ENCODE results near the gene CRNKL1.
A peak's percentile ranks its signal among the peaks of the same experiment; 100 is the strongest.

DNA sequence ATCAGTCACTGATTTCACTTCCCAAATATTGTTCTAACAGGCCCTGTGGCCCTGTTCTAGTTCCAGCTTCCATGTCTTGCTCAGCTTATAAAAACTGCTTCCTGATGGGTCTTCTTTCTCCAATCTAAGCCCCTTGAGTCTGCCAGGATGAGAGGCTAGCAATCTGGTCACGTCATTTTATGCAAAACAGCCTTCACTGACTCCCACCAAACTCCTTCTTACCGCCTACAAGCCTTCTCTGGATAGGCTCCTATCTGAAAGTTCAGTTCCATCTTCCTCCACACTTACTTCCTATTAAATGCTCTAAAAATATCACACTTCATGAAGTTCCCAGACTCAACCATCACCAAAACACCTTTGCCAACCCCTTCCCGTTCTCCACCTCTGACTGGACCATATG, 15.5 kb downstream of the CRNKL1 start:
- TF ChIP-seq, protein P1, sequence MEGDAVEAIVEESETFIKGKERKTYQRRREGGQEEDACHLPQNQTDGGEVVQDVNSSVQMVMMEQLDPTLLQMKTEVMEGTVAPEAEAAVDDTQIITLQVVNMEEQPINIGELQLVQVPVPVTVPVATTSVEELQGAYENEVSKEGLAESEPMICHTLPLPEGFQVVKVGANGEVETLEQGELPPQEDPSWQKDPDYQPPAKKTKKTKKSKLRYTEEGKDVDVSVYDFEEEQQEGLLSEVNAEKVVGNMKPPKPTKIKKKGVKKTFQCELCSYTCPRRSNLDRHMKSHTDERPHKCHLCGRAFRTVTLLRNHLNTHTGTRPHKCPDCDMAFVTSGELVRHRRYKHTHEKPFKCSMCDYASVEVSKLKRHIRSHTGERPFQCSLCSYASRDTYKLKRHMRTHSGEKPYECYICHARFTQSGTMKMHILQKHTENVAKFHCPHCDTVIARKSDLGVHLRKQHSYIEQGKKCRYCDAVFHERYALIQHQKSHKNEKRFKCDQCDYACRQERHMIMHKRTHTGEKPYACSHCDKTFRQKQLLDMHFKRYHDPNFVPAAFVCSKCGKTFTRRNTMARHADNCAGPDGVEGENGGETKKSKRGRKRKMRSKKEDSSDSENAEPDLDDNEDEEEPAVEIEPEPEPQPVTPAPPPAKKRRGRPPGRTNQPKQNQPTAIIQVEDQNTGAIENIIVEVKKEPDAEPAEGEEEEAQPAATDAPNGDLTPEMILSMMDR (IDR thresholded peaks at IDR 0.05): no peak
- TF ChIP-seq POLR2AphosphoS5 (IDR thresholded peaks at IDR 0.05; ENCODE audit: low read depth, low read length) (peak; percentile 8; the same call in 1 of the 2 replicates), FOXM1 (IDR thresholded peaks at IDR 0.05; ENCODE audit: low read depth) (no peak), MXI1 (IDR thresholded peaks at IDR 0.05; ENCODE audit: low read depth, low read length) (no peak), TCF12 (IDR thresholded peaks at IDR 0.05) (no peak), MEF2A (IDR thresholded peaks at IDR 0.05; ENCODE audit: borderline replicate concordance, low read depth) (no peak), EZH2phosphoT487 (IDR thresholded peaks at IDR 0.05; ENCODE audit: borderline replicate concordance, low read depth) (no peak)
- TF ChIP-seq, protein P2, sequence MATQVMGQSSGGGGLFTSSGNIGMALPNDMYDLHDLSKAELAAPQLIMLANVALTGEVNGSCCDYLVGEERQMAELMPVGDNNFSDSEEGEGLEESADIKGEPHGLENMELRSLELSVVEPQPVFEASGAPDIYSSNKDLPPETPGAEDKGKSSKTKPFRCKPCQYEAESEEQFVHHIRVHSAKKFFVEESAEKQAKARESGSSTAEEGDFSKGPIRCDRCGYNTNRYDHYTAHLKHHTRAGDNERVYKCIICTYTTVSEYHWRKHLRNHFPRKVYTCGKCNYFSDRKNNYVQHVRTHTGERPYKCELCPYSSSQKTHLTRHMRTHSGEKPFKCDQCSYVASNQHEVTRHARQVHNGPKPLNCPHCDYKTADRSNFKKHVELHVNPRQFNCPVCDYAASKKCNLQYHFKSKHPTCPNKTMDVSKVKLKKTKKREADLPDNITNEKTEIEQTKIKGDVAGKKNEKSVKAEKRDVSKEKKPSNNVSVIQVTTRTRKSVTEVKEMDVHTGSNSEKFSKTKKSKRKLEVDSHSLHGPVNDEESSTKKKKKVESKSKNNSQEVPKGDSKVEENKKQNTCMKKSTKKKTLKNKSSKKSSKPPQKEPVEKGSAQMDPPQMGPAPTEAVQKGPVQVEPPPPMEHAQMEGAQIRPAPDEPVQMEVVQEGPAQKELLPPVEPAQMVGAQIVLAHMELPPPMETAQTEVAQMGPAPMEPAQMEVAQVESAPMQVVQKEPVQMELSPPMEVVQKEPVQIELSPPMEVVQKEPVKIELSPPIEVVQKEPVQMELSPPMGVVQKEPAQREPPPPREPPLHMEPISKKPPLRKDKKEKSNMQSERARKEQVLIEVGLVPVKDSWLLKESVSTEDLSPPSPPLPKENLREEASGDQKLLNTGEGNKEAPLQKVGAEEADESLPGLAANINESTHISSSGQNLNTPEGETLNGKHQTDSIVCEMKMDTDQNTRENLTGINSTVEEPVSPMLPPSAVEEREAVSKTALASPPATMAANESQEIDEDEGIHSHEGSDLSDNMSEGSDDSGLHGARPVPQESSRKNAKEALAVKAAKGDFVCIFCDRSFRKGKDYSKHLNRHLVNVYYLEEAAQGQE (IDR thresholded peaks at IDR 0.05; ENCODE audit: low read depth, low read length): no peak
- TF ChIP-seq, protein P3, sequence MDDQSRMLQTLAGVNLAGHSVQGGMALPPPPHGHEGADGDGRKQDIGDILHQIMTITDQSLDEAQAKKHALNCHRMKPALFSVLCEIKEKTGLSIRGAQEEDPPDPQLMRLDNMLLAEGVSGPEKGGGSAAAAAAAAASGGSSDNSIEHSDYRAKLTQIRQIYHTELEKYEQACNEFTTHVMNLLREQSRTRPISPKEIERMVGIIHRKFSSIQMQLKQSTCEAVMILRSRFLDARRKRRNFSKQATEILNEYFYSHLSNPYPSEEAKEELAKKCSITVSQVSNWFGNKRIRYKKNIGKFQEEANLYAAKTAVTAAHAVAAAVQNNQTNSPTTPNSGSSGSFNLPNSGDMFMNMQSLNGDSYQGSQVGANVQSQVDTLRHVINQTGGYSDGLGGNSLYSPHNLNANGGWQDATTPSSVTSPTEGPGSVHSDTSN (IDR thresholded peaks at IDR 0.05): no peak
- TF ChIP-seq, protein P4, sequence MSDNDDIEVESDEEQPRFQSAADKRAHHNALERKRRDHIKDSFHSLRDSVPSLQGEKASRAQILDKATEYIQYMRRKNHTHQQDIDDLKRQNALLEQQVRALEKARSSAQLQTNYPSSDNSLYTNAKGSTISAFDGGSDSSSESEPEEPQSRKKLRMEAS (IDR thresholded peaks at IDR 0.05; ENCODE audit: low read depth): no peak
- TF ChIP-seq, protein P5, sequence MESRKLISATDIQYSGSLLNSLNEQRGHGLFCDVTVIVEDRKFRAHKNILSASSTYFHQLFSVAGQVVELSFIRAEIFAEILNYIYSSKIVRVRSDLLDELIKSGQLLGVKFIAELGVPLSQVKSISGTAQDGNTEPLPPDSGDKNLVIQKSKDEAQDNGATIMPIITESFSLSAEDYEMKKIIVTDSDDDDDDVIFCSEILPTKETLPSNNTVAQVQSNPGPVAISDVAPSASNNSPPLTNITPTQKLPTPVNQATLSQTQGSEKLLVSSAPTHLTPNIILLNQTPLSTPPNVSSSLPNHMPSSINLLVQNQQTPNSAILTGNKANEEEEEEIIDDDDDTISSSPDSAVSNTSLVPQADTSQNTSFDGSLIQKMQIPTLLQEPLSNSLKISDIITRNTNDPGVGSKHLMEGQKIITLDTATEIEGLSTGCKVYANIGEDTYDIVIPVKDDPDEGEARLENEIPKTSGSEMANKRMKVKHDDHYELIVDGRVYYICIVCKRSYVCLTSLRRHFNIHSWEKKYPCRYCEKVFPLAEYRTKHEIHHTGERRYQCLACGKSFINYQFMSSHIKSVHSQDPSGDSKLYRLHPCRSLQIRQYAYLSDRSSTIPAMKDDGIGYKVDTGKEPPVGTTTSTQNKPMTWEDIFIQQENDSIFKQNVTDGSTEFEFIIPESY (IDR thresholded peaks at IDR 0.05; ENCODE audit: borderline replicate concordance, low read depth): no peak

All from SK-N-SH (cell line).